Esophagus muscularis mucosa (tissue), 4 donors: ENCODE measurements around the gene UGT1A5. TPM values are rescaled to one million over a fixed set of nuclear protein-coding genes. Genes with fewer than 3 reads are reported as not detected.

Experiments
- DNase-seq: peaks from one replicate; pipeline ENCODE4 v3.0.0-alpha.2; 2017; ENCODE audit errors: extremely low spot score
- H3K27ac ChIP-seq, 4 donors: fragments of 200-600 bp; sonication (generic); replicated peaks in 1 of 4; 1 replicate in 3 of 4; 2 replicates in 1 of 4; pipeline ENCODE4 v1.5.1; 2016 to 2019; ENCODE audit warnings: mild to moderate bottlenecking in 1 of 4
- H3K27me3 ChIP-seq, 4 donors: fragments of 200-600 bp; sonication (generic); one replicate each; pipeline versions ENCODE4 v1.5.1 to v1.6.0; 2016 to 2019
- H3K36me3 ChIP-seq, 4 donors: fragments of 200-600 bp; sonication (generic); one replicate each; pipeline ENCODE4 v1.5.1; 2016 to 2019
- H3K4me1 ChIP-seq, 4 donors: fragments of 200-600 bp; sonication (generic); one replicate each; pipeline ENCODE4 v1.5.1; 2016 to 2019
- H3K4me3 ChIP-seq, 4 donors: fragments of 200-600 bp; sonication (generic); 1 replicate in 2 of 4; 2 replicates in 2 of 4; pipeline ENCODE4 v1.5.1; 2016 to 2019; ENCODE audit warnings: mild to moderate bottlenecking in 4 of 4, moderate library complexity in 1 of 4
- H3K9me3 ChIP-seq, 4 donors: fragments of 200-600 bp; sonication (generic); 1 replicate in 3 of 4; 2 replicates in 1 of 4; pipeline ENCODE4 v1.5.1; 2016 to 2019
- EP300 ChIP-seq: sonication (generic); formaldehyde crosslinking; IDR thresholded peaks from one replicate; pipeline ENCODE4 v1.6.1; 2017; ENCODE audit warnings: antibody characterized with exemption
- POLR2A ChIP-seq: fragments of 450-650 bp; IDR thresholded peaks from one replicate; pipeline ENCODE4 v1.6.1; 2017; ENCODE audit warnings: antibody characterized with exemption, moderate library complexity, mild to moderate bottlenecking, low read depth
- POLR2AphosphoS5 ChIP-seq, 2 donors: sonication (generic); formaldehyde crosslinking; IDR thresholded peaks; one replicate each; pipeline ENCODE4 v1.6.1; 2017; ENCODE audit warnings: antibody characterized with exemption in 2 of 2
- WGBS: methylation state at CpG from one replicate; pipeline ENCODE4 v1.1.5; 2018; 5-methylcytosine and 5-hydroxymethylcytosine counted together
- intact Hi-C: fragments of 100-400 bp; cut with DNase I; formaldehyde crosslinking; loops from one replicate; pipeline ENCODE4 v1.15.1; 2023
- total RNA-seq, 4 donors: library from RNA; depleted of rRNA; stranded (reverse); fragments of >200 nt; gene quantifications; one replicate each; pipeline versions ENCODE4 v1.1.0 to v1.2.1, GENCODE V29; 2016
- TF ChIP-seq, protein P1 (sequence below), 3 experiments: fragments of 200-600 bp in 2 of 3; fragments of 450-650 bp in 1 of 3; sonication (generic) in 2 of 3; IDR thresholded peaks; one replicate each; pipeline ENCODE4 v1.5.1; 2017 to 2019; ENCODE audit warnings: antibody characterized with exemption in 3 of 3, mild to moderate bottlenecking in 2 of 3, moderate library complexity in 1 of 3

The UGT1A5 gene
- total RNA-seq, 4 donors from 2014 or later, result not detected

GRCh38 chr2:233761040-233761769 is 48.5 kb downstream of the UGT1A5 start:
- no peak for DNase-seq
- peaks cover 0 to 25% (median 0%) of the 10 kb centered on the region in 4 donors for H3K27me3 ChIP-seq
- H3K27ac ChIP-seq, result no peak overlapping the region
- no peaks in the 10 kb centered on the region for H3K36me3 ChIP-seq
- H3K4me3 ChIP-seq, result no peak overlapping the region
- 84% methylated on average over 4 of the region's 4 CpGs for WGBS
- H3K9me3 ChIP-seq, result no peaks in the 10 kb centered on the region
- TF ChIP-seq EP300 (no peak), POLR2A (no peak), POLR2AphosphoS5 (IDR thresholded peaks at IDR 0.05) (no peak)
- TF ChIP-seq, protein P1, sequence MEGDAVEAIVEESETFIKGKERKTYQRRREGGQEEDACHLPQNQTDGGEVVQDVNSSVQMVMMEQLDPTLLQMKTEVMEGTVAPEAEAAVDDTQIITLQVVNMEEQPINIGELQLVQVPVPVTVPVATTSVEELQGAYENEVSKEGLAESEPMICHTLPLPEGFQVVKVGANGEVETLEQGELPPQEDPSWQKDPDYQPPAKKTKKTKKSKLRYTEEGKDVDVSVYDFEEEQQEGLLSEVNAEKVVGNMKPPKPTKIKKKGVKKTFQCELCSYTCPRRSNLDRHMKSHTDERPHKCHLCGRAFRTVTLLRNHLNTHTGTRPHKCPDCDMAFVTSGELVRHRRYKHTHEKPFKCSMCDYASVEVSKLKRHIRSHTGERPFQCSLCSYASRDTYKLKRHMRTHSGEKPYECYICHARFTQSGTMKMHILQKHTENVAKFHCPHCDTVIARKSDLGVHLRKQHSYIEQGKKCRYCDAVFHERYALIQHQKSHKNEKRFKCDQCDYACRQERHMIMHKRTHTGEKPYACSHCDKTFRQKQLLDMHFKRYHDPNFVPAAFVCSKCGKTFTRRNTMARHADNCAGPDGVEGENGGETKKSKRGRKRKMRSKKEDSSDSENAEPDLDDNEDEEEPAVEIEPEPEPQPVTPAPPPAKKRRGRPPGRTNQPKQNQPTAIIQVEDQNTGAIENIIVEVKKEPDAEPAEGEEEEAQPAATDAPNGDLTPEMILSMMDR (IDR thresholded peaks at IDR 0.05), result no peak
- intact Hi-C loops, result no loop called here
- H3K4me1 ChIP-seq, result no peaks in the 10 kb centered on the region

- Histone ChIP-seq H3K4me1 (no peaks in the 10 kb centered on the region), H3K4me3 (no peak overlapping the region), H3K36me3 (no peaks in the 10 kb centered on the region), H3K27me3 (peaks cover 0 to 31% (median 0%) of the 10 kb centered on the region in 4 donors), H3K9me3 (no peaks in the 10 kb centered on the region), H3K27ac (no peak overlapping the region)
- no peak for DNase-seq
- 69% methylated on average over 7 of the region's 7 CpGs for WGBS
- intact Hi-C loops, result no loop called here
- TF ChIP-seq EP300, result no peak
- TF ChIP-seq, protein P1 (IDR thresholded peaks at IDR 0.05), result no peak
- no peak for TF ChIP-seq POLR2A
- no peak for TF ChIP-seq POLR2AphosphoS5 (IDR thresholded peaks at IDR 0.05)
Measured at GRCh38 chr2:233764264-233764663, 51.6 kb downstream of the UGT1A5 start.

DNA sequence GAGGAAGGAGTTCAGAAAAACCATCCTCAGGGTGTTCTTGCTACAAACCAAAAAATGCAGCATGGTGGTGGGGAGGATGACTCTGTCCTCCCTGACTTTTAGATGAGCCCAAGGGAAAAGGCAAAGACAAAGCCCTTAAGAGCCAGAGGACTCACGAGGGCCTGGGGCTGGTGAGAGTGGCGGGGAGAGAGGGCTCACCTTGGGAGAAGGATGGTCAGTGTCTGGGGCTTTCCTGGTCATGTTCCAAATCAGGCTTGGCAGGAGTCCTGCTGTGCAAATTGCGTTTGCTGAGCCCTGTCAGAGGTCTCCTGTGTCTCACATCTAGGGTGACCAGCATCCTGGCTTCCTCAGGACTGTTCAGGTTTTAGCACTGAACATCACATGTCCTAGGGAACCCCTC is 52.1 kb downstream of the UGT1A5 start:
- WGBS, result 51% methylated on average over 3 of the region's 3 CpGs
- DNase-seq, result no peak
- H3K4me1 ChIP-seq, result no peaks in the 10 kb centered on the region

GRCh38 chr2:233766416-233766815 is 53.7 kb downstream of the UGT1A5 start:
- intact Hi-C loops, result no loop called here
- Histone ChIP-seq H3K27ac (no peak overlapping the region), H3K27me3 (peaks cover 0 to 35% (median 0%) of the 10 kb centered on the region in 4 donors), H3K9me3 (no peaks in the 10 kb centered on the region), H3K4me3 (no peak overlapping the region), H3K4me1 (no peaks in the 10 kb centered on the region), H3K36me3 (no peaks in the 10 kb centered on the region)
- TF ChIP-seq, protein P1 (IDR thresholded peaks at IDR 0.05), result no peak
- TF ChIP-seq POLR2AphosphoS5 (IDR thresholded peaks at IDR 0.05) (no peak), EP300 (no peak), POLR2A (no peak)
- peak; percentile 31 for DNase-seq
- WGBS, result 72% methylated on average over 4 of the region's 4 CpGs

More for the DNA sequence above, 52.1 kb downstream of the UGT1A5 start:
- no peak overlapping the region for H3K27ac ChIP-seq
- intact Hi-C loops, result no loop called here
- H3K9me3 ChIP-seq, result no peaks in the 10 kb centered on the region
- H3K4me3 ChIP-seq, result no peak overlapping the region
- TF ChIP-seq EP300, result no peak
- no peak for TF ChIP-seq POLR2A
- TF ChIP-seq, protein P1 (IDR thresholded peaks at IDR 0.05), result no peak
- TF ChIP-seq POLR2AphosphoS5 (IDR thresholded peaks at IDR 0.05), result no peak
- H3K36me3 ChIP-seq, result no peaks in the 10 kb centered on the region
- peaks cover 0 to 35% (median 0%) of the 10 kb centered on the region in 4 donors for H3K27me3 ChIP-seq

DNA sequence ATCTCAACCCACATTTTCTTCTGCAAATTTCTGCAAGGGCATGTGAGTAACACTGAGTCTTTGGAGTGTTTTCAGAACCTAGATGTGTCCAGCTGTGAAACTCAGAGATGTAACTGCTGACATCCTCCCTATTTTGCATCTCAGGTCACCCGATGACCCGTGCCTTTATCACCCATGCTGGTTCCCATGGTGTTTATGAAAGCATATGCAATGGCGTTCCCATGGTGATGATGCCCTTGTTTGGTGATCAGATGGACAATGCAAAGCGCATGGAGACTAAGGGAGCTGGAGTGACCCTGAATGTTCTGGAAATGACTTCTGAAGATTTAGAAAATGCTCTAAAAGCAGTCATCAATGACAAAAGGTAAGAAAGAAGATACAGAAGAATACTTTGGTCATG is 55.4 kb downstream of the UGT1A5 start:
- peak; percentile 21 for DNase-seq
- Histone ChIP-seq H3K27ac (no peak overlapping the region), H3K36me3 (no peaks in the 10 kb centered on the region), H3K9me3 (no peaks in the 10 kb centered on the region), H3K4me3 (no peak overlapping the region), H3K4me1 (no peaks in the 10 kb centered on the region), H3K27me3 (peaks cover 0 to 35% (median 0%) of the 10 kb centered on the region in 4 donors)
- TF ChIP-seq, protein P1 (IDR thresholded peaks at IDR 0.05), result no peak
- TF ChIP-seq POLR2A, result no peak
- TF ChIP-seq EP300, result no peak
- TF ChIP-seq POLR2AphosphoS5 (IDR thresholded peaks at IDR 0.05), result no peak
- intact Hi-C loops, result no loop called here
- WGBS, result 70% methylated on average over 4 of the region's 4 CpGs
